HG03460 (cell line): ENCODE measurements around the gene NRXN3.

Experiments used
- ATAC-seq: cut with Tn5 transposase; IDR thresholded peaks from one replicate; pipeline ENCODE4 v1.9.1; 2021; ENCODE audit not compliant: unreplicated experiment

NRXN3 gene

DNA sequence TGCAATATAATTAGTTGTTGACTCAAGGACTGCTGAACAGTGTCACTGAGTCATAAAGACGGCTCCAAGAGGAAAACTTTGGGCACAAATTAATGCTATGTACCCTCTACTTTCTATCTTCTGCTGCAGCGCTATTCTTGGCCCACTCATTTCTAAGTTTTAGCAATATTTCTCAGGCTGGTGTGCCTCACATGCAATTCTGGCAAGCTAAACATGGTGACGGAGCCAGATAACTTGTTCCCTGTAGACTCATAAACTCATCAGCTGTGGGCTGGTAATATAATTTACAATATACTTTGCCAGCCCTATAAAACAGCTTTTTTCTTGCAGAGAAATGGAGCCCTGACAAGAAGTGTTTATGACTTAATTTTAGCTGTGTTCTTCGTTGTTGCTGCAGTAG lies 615.1 kb downstream of the NRXN3 start:
- no peak for ATAC-seq

DNA sequence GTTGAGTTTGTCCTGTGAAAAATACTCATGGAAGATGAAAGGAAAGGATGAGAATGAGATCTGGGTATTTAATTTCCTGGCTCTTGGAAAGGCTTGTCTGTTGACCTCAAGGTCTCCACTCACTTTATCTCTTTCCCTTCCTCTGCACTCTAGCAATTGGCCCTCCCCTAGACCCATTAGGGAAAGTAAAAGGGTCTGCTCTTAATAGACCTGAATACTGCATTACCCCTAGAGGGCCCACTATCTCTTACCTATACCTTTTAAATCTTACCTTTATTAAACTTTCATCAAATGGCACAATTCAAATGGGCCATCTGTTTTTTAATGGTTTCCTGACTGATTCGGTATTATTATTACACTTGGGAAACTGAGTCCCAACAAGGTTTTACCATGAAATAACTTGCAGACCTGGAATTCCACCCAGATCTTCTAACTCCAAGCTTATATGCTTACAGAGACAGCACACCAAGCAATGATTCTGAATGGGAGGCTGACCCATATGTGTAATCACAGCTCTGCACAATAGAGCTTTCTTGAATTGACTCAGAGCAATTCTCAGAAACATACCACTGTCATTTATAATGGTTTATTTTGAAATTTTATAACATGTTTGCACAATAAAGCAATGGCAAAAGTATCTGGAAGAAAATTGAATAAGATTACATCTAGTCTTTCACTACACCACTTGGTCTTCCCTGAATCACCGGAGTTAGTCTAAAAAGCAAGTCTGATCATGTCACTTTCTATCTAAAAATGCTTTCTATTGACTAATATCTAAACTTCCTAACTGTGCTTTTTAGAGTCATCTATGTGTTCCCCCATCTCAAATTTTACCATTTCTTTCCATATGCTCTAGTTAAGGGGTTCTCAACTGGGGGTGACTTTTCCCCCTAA lies 618.5 kb downstream of the NRXN3 start:
- no peak for ATAC-seq

DNA sequence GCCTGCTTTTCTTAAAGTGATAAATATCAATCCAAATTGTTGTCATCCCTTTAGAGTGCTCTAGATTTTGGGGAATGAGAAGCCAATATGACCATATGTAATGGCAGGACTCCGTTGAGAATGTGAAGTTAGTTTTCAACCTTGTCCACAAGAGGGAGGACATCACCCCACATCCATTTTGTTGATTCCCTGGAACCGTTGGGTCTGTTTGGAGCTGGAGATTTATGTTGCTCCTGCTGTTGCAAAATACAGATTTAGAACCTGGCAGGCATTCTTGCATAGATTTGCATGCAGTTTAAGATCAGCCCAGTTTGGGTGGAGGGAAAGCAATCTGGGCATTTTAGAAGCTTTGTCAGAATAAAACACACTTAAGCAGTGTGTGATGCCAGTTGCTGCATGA lies 620.1 kb downstream of the NRXN3 start:
- ATAC-seq, result no peak

DNA sequence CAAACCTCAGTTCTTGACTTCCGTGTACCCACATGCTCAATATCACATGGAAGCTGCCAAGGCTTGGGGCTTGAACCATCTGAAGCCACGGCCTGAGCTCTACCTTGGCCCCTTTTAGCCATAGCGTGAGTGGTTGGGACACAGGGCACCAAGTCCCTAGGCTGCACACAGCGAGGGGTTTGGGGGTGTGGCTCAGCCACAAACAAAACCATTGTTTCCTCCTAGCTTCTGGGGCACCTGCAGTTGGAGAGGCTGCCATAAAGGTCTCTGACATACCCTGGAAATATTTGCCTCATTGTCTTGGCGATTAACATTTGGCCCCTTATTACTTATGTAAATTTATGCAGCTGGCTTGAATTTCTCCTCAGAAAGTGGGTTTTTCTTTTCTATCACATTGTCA lies 628.6 kb downstream of the NRXN3 start:
- no peak for ATAC-seq

DNA sequence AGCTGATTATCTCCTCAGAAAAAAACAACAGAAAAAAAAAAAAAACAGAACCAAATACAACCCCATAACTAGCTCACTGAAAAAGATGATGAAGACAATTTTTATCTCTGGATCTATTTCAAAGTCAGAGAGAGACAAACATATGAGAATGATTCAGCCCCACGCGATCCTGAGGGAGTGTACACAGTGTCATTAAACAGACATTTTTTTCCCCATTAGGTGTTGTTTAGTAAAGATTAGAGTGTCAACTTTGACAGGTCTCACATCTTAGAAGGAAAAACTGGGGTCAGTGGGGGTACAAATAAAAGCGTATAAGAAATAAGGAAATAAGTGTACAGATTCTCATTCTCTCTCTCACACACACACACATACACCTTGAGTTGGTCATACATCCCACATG lies 635.4 kb downstream of the NRXN3 start:
- ATAC-seq, result no peak

DNA sequence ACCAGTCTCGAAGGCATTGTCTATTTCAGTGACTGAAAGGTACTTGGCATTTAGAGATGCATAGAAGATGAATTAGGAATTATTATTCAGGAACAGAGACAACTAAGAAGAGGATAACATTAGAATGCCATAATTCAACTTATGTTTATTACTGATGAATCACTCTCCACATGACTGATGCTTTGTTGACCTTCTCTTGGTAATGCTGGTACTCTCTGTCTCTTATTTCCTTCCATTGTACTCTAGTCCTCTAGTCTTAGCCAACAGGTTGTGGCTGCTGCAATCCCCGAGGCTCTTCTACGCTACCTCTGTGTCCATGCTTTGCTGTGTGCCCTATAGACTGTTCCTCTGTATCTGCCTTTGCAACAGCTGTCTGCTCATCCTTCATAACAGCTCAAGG lies 652.9 kb downstream of the NRXN3 start:
- ATAC-seq, result no peak

DNA sequence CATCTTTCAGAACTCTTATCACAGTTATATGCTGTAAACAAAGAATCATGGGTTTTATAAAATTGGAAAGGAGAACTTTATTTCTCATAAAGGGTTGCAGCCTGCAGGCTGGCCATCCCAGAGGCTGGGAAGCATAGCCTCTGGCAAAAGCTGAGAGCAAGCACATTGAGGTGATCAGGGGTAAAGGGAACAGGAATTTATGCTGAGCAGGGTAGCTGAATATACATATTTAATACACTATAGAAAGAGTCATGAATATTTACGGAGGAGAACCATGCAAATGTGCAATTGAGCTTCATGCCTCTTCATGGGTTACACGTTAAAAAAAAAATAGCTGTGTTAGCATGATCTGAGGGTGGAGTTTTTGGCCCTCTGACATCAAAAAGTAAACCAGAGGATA lies 653.3 kb downstream of the NRXN3 start:
- no peak for ATAC-seq

DNA sequence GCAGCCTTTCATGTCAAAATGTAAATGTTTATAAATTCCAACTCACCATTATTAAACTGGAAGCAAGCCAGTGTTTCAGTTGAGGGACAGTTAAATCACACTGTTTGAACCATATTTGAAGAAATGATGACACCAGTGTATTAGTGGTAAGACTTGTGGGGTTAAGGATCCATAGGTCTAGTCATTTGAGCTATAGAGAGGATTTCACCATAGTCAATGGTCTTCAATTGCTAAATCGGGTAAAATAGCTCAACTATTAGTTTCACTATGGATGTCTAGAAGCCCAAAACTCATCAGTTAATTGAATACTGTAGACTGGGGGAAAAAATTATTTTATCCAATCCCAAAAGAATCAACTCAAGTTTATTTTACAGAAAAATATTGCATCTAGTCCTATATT lies 659.1 kb downstream of the NRXN3 start:
- peak; percentile 65 for ATAC-seq

DNA sequence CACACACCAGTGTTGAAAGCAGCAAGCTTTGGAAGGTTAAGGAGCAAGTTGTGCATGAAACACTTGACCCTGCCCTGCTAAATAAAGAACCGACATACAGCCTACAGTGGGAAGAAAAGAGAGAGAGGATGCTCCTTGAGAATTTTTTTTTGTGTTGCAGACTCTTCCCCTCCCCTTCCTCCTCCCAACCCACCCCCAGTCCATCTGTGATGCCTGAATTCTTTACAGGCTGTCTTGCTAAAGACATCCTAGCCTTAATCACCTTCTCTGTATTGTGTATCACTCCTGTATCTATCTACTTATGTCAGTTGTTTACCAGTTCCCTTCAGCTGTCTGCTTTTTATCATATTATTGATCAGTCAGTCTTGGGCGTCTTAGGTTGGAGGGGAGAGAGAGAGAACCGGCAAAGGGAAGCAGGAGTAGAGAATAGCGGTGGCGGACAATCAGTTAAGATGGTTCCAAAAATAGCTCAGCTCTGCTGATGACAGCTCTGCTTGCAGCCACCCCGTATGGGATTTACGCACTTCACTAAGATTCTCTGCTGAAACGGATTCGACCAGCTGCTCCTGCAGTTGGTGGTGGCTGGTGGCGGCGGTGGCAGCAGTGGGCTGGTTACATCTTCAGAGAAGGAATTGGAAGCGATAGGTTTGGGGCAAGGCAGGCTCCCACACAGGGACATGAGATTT lies 664.7 kb downstream of the NRXN3 start:
- no peak for ATAC-seq

DNA sequence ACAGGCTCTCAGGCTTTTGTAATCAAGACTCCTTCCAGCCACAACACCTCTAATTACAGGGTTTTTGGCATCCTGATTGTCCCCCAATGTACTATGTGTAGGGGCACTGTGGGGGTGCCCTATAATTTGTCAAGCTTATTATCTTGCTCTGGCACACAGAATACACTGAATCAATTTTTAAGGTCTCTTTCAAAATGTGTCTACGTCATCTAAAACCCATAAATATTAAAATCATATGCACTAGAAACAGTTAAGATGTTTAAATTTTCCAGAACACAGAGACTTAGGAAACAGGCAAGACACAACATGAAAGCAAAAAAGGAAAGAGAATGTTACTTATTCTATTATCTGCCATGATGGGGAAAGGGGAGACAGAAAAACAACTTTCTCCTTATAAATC lies 665.7 kb downstream of the NRXN3 start:
- no peak for ATAC-seq

DNA sequence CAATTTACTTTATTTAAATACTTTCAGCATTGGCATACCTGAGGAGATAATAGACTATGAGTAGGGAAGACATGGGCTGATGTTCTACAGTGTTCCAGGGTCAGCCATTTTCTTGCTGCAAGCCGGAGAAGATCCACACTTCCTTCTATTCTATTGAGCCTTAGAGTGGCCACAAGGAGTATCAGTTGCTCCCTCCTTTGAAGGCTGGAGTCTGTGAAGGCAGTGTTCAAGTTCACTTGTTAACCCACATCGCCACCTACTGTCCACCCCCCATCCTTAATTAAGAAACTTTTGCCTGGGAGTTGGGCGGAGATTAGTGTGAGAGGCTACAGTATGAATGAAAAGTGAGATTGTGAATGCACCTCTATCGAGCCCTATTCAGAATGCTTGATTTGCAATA lies 666.6 kb downstream of the NRXN3 start:
- no peak for ATAC-seq

DNA sequence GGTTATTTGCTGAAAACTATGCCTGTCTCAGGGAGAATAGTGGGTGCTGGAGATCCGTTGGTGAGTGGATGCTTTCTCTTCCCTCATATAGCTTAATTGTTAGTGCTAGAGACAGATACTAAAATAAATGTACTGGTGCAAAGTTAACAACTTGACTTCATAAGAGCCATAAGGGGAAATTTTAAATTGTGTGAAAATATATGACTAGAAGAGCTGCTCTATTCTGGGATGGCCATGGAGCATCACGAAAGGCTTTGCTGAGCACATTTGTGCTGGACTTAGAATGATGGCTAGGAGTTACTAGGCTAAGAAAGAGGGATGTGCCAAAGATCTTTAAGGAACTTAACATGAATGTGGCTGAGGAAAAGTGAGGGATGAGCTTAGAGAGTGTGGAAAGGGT lies 668.8 kb downstream of the NRXN3 start:
- no peak for ATAC-seq

DNA sequence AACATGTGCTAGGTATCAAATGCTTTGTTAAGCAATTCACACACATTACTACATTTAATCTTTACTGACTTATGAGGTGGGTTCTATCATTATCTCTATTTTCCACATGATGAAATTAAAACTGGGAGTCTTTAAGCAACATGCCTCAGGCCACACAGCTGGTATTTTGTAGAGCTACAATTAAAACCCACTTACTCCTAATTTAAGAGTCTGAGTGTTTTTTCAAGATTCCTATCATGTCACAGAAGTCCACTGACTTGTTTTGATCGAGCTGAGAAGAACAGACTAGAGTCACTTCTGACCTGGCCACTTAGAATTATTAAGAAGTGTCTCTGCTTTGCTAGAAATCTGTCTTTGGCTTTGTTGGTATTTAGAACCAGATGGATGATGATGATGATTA lies 670.7 kb downstream of the NRXN3 start:
- no peak for ATAC-seq

DNA sequence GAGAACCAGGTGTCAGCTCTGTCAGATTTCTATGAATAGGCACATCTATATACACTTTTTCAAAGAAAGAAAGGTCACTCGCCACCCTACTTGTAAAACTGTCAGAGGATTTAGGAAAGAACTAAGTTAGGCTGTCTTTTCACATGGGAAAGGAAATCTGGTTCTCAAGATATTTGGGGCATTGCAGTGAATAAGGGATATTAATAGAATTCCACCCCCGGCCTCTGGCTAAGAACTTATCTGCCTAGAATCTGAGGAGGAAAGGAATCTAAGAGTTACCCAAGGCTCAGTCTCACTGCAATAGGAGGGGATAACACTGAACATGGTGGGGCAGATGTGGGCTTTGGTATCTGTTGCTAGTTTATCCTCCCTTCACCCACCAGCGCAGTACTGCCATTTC lies 677.6 kb downstream of the NRXN3 start:
- peak; percentile 13 for ATAC-seq

DNA sequence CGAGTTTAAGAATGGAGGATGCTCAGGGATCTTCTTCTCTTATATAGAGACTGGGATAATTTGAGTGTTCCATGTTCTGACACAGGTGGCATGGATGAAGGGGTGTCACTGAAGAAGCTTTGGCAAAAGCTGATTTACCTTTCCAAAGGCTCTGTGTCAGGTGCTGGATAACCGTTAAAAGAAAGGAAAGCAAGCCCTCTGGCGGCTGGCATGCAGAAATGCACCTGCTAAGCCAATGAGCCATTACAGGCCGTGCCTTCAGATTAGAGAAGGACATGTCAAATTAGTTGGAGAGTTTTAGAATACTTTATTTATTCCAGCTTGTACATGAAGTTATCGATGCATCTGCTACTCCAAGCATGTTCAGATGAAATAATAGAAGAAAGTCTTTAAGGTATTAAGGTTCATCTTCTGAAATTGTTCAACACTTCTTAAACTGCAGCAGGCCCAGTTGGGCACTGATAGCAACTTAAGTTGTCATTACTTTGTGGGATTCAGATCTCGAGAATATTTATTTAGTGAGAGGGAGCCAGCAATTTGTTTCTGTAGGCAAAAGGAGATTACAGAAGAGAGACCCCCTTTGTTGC lies 678.2 kb downstream of the NRXN3 start:
- ATAC-seq, result peak; percentile 88

DNA sequence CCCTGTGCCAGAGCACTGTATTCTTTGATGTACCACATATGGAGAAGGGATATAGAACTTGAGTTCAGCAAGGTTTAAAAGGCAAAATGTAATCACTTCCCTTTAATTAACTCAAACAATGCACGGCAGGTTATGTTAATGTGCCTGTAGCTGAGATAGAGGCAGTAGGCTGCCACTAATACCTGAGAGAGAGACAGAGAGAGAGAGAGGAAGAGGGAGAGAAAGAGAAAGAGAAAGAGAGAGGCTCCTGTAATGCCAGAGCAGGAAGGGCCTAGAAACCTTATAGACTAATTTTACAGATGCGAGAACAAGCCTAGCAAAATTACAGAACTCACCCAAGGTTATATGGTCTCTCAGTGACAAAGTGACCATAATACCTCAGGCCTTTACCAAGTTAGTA lies 679.8 kb downstream of the NRXN3 start:
- no peak for ATAC-seq

DNA sequence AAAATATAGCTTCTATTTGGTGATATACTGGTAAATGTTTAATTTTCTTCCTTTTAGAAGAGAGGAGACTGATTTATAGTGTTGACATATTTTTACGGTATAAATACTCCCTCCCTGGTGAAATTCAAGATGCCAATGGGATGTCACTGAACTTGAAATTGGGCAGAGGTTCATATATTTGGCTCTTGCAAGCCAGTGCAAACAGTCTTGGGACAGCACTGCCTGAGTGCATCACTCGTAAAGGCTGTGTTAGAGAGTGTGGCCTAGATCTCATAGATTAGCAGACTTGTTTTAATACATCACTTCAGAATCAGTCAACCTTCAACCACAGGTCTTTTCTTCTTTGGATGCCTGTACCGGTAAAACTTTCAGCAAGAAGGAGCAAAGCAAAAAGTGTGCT lies 681.0 kb downstream of the NRXN3 start:
- no peak for ATAC-seq

DNA sequence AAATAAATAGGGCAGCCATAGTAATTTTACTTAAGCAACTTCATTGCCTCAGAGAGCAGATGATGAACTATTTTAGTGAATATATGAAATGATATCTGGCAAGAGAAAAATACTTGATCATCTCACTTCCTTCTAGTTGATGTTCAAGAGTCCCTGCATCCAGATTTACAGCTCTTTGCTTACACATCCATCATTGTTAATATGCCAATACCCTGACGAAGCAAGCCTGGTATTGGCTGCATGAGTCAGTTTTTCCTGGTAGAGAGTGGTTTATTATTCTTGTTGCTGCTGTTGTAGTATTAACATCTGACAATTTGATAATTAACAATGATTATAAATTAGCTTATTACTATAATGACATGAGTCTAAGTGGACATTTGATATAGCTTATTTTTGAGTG lies 681.9 kb downstream of the NRXN3 start:
- no peak for ATAC-seq

DNA sequence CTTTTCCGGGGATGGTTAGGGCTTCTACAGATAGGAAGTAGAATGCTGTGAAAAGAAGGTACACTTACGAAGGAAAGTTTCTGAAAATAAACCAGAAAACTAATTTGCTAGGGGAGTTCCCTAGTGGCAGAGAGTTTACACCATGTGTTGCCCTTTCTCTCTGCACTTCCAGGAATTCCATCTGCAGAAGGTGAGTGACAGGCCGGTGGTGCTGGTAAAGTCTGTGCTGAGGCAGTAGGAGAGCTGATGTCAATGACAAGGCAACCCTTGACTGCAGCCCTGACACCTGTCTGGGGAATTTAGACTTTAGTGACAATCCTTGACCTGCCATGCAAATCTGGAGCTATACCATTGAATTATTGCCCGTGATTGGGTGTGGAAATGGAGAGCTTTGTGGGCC lies 687.8 kb downstream of the NRXN3 start:
- ATAC-seq, result no peak

DNA sequence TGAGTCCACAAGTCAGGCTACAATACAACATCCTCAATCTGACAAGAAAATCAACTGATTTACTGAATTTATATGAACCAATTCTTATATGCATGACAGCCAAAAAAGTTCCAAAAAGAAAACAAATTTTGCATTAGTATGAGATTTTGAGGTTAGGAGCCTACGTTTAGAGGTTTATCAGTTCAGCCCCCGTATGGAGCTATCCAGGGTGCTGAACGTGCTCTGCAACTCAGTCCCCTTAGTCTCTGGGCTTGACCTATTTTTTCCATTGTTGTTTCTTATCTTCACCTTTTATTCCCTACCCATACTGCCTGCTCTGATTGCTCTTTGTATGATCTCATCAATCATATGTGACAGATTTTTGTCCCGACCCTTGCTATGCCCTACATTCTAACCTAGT lies 693.0 kb downstream of the NRXN3 start:
- ATAC-seq, result no peak

DNA sequence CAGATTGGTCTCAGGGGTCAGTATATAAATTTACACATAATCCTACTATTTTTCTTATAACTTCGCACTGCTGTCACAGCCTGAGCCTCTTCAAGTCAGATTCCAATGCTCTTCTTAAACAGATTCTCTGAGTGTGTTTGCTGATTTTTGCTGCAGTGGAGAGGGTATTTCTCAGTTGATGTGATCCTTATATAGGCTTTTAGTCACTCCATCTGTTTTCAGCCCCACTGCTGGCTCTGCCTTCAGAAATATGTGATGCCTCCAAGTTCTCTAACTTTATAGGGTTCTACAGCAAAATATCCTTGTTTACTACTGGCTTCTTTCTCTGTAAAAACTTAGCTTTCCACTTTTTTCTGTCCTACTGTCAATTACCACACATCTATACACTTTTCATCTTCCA lies 702.7 kb downstream of the NRXN3 start:
- no peak for ATAC-seq

DNA sequence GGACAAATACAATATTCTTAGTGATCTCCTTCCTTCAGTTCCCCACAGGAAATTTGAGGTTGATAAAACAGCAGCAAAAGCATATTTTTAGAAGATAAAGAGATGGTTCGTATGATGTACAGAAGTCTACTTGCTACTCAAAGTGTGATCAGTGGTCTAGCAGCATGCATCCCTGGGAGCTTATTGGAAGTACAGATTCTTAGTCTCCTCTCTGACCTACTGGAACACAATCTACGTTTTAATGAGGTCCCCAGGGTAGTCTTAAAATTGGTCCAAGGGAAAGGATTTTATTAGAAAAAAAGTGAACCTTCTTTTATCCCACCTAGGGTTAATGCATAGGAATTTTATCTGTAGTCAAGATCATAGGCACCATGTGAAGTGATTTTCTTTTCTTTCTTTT lies 703.4 kb downstream of the NRXN3 start:
- no peak for ATAC-seq
